H9 (cell line): ENCODE measurements around the gene KPNA1. TPM values are rescaled to one million over a fixed set of nuclear protein-coding genes. Genes with fewer than 3 reads are reported as not detected.

Experiments used
- DNase-seq: peaks from one replicate; pipeline ENCODE4 v3.0.0-alpha.2; 2017
- H2AFZ ChIP-seq: one replicate; pipeline ENCODE4 v1.6.1; 2013; ENCODE audit warnings: mild to moderate bottlenecking, low read length, control low read depth, moderate library complexity
- H2AK5ac ChIP-seq: 2 replicates; pipeline ENCODE4 v1.6.1; 2013; ENCODE audit warnings: low read length, control low read depth, mixed read lengths; ENCODE audit not compliant: insufficient read length
- H2BK120ac ChIP-seq: one replicate; pipeline ENCODE4 v1.6.1; 2013; ENCODE audit warnings: low read depth, mild to moderate bottlenecking, low read length, control low read depth, inconsistent platforms; ENCODE audit not compliant: poor library complexity, severe bottlenecking
- H2BK12ac ChIP-seq: 2 replicates; pipeline ENCODE4 v1.6.1; 2013; ENCODE audit warnings: low read length, control low read depth, mixed read lengths, low read depth; ENCODE audit not compliant: insufficient read length
- H2BK15ac ChIP-seq: 2 replicates; pipeline ENCODE4 v1.6.1; 2013; ENCODE audit warnings: low read depth, low read length, control low read depth
- H2BK20ac ChIP-seq: one replicate; pipeline ENCODE4 v1.6.1; 2013; ENCODE audit warnings: low read depth, mild to moderate bottlenecking, low read length, control low read depth, inconsistent platforms; ENCODE audit not compliant: poor library complexity, severe bottlenecking
- H2BK5ac ChIP-seq: 2 replicates; pipeline ENCODE4 v1.6.1; 2013; ENCODE audit warnings: low read length, control low read depth, mixed read lengths; ENCODE audit not compliant: insufficient read length
- H3K14ac ChIP-seq: 2 replicates; pipeline ENCODE4 v1.6.1; 2013; ENCODE audit warnings: low read length, control low read depth; ENCODE audit not compliant: insufficient read depth
- H3K18ac ChIP-seq: 2 replicates; pipeline ENCODE4 v1.6.1; 2013; ENCODE audit warnings: low read depth, mild to moderate bottlenecking, mixed read lengths, low read length, control low read depth; ENCODE audit not compliant: insufficient read length
- H3K23ac ChIP-seq: 2 replicates; pipeline ENCODE4 v1.6.1; 2013; ENCODE audit warnings: low read length, control low read depth, mixed read lengths, low read depth; ENCODE audit not compliant: insufficient read length
- H3K23me2 ChIP-seq: 2 replicates; pipeline ENCODE4 v1.6.1; 2013; ENCODE audit warnings: low read depth, mild to moderate bottlenecking, mixed read lengths, low read length, control low read depth; ENCODE audit not compliant: insufficient read length, poor library complexity, severe bottlenecking
- H3K27ac ChIP-seq: 2 replicates; pipeline ENCODE4 v1.5.1; 2013; ENCODE audit warnings: low read length, control low read depth, mixed read lengths, low read depth; ENCODE audit not compliant: insufficient read length
- H3K27me3 ChIP-seq: 2 replicates; pipeline ENCODE4 v1.6.1; 2013; ENCODE audit warnings: low read length, control low read depth, inconsistent platforms; ENCODE audit not compliant: insufficient read depth
- H3K4ac ChIP-seq: 2 replicates; pipeline ENCODE4 v1.6.1; 2013; ENCODE audit warnings: low read depth, mild to moderate bottlenecking, control low read depth, inconsistent platforms, low read length, moderate library complexity
- H3K4me1 ChIP-seq: 2 replicates; pipeline ENCODE4 v1.6.1; 2013; ENCODE audit warnings: low read length, control low read depth, inconsistent platforms; ENCODE audit not compliant: insufficient read depth
- H3K4me2 ChIP-seq: 2 replicates; pipeline ENCODE4 v1.6.1; 2013; ENCODE audit warnings: low read length, control low read depth, mixed read lengths; ENCODE audit not compliant: insufficient read length, insufficient read depth
- H3K56ac ChIP-seq: 2 replicates; pipeline ENCODE4 v1.6.1; 2013; ENCODE audit warnings: low read depth, mild to moderate bottlenecking, mixed read lengths, low read length, control low read depth; ENCODE audit not compliant: insufficient read length
- H3K79me1 ChIP-seq: 2 replicates; pipeline ENCODE4 v1.6.1; 2013; ENCODE audit warnings: low read depth, mild to moderate bottlenecking, moderate library complexity, low read length, control low read depth, inconsistent platforms; ENCODE audit not compliant: insufficient read depth, poor library complexity, severe bottlenecking
- H3K79me2 ChIP-seq: 2 replicates; pipeline ENCODE4 v1.6.1; 2013; ENCODE audit warnings: low read length, control low read depth, inconsistent platforms; ENCODE audit not compliant: insufficient read depth
- H3K9ac ChIP-seq: 2 replicates; pipeline ENCODE4 v1.6.1; 2013; ENCODE audit warnings: low read length, control low read depth, mixed read lengths; ENCODE audit not compliant: insufficient read length; ENCODE audit errors: extremely low read depth
- H3K9me3 ChIP-seq: one replicate; pipeline ENCODE4 v1.6.1; 2013; ENCODE audit warnings: low read depth, low read length, inconsistent platforms; ENCODE audit not compliant: control insufficient read depth
- H3T11ph ChIP-seq: one replicate; pipeline ENCODE4 v1.6.1; 2013; ENCODE audit warnings: mild to moderate bottlenecking, low read length, control low read depth, inconsistent platforms
- H4K20me1 ChIP-seq: one replicate; pipeline ENCODE4 v1.6.1; 2013; ENCODE audit not compliant: control insufficient read depth, insufficient read length, insufficient read depth
- H4K5ac ChIP-seq: 2 replicates; pipeline ENCODE4 v1.6.1; 2013; ENCODE audit warnings: low read depth, mild to moderate bottlenecking, mixed read lengths, low read length, control low read depth; ENCODE audit not compliant: insufficient read length
- H4K8ac ChIP-seq: replicated peaks from 2 replicates; pipeline ENCODE4 v1.6.1; 2013; ENCODE audit warnings: low read length, control low read depth, mixed read lengths, low read depth; ENCODE audit not compliant: insufficient read length
- H4K91ac ChIP-seq: 2 replicates; pipeline ENCODE4 v1.6.1; 2013; ENCODE audit warnings: low read depth, mild to moderate bottlenecking, moderate library complexity, mixed read lengths, low read length, control low read depth; ENCODE audit not compliant: insufficient read length
- H3K27ac Mint-ChIP-seq, 3 experiments: 2 replicates in 2 of 3; 3 replicates in 1 of 3; pipeline ENCODE4 v1.8.0; 2020 to 2021; ENCODE audit warnings: mixed read lengths in 3 of 3, mild to moderate bottlenecking in 1 of 3, moderate library complexity in 1 of 3
- H3K27me3 Mint-ChIP-seq: 2 replicates; pipeline ENCODE4 v1.8.0; 2021; ENCODE audit warnings: low read depth, mild to moderate bottlenecking, moderate library complexity, mixed read lengths
- H3K36me3 Mint-ChIP-seq, 3 experiments: 2 replicates in 2 of 3; 3 replicates in 1 of 3; pipeline ENCODE4 v1.8.0; 2020 to 2021; ENCODE audit warnings: low read depth in 3 of 3, mixed read lengths in 3 of 3; ENCODE audit not compliant: insufficient read depth in 1 of 3
- H3K4me1 Mint-ChIP-seq, 2 experiments: 2 replicates each; pipeline ENCODE4 v1.8.0; 2020; ENCODE audit warnings: mixed read lengths in 2 of 2
- H3K4me3 Mint-ChIP-seq, 2 experiments: 2 replicates in 1 of 2; 3 replicates in 1 of 2; pipeline ENCODE4 v1.8.0; 2020 to 2021; ENCODE audit warnings: mild to moderate bottlenecking in 2 of 2, mixed read lengths in 2 of 2, moderate library complexity in 1 of 2
- H3K9me3 Mint-ChIP-seq, 2 experiments: 2 replicates in 1 of 2; 3 replicates in 1 of 2; pipeline ENCODE4 v1.8.0; 2020; ENCODE audit warnings: mild to moderate bottlenecking in 2 of 2, mixed read lengths in 2 of 2, moderate library complexity in 1 of 2
- WGBS: extraction: QIAGEN DNeasy Blood & Tissue Kit; methylation state at CpG from one replicate; pipeline ENCODE4 v1.1.7; 2013; ENCODE audit warnings: missing lambda C conversion rate, low lambda C conversion rate, mixed read lengths; ENCODE audit not compliant: insufficient read length; ENCODE audit errors: extremely low coverage; 5-methylcytosine and 5-hydroxymethylcytosine counted together
- total RNA-seq: library from RNA; stranded (reverse); gene quantifications from 2 replicates; pipeline ENCODE4 v1.2.1, GENCODE V29; 2021
- TF ChIP-seq, protein P1 (sequence below): fragments of 200-600 bp; sonication (generic); conservative IDR thresholded peaks from 3 replicates; pipeline ENCODE4 v1.8.0; 2021; ENCODE audit warnings: antibody characterized with exemption, mild to moderate bottlenecking

Gene KPNA1
- total RNA-seq, 1 experiment from 2014 or later = 71.7 TPM

GRCh38 chr3:122505676-122506075, 9.1 kb downstream of the KPNA1 start:
- H3K4me1 ChIP-seq = no peaks in the 10 kb centered on the region
- H3K27ac Mint-ChIP-seq = no peak overlapping the region

More at GRCh38 chr3:122505676-122506075, 9.1 kb downstream of the KPNA1 start:
- Mint-ChIP-seq H3K9me3 (no peaks in the 10 kb centered on the region), H3K27me3 (no peaks in the 10 kb centered on the region), H3K4me1 (peaks cover 33 to 43% of the 10 kb centered on the region in 2 experiments), H3K36me3 (no peaks in the 10 kb centered on the region; a peak in 2 of 7 replicates), H3K4me3 (no peak overlapping the region)
- no peak overlapping the region for H3K56ac ChIP-seq
- H2BK5ac ChIP-seq = no peak overlapping the region
- no peak overlapping the region for H2AK5ac ChIP-seq
- no peak overlapping the region for H3K14ac ChIP-seq
- no peaks in the 10 kb centered on the region for H3K9me3 ChIP-seq
- WGBS = no CpG with 5 or more reads among the region's 2 CpGs
- no peak overlapping the region for H2AFZ ChIP-seq
- no peak overlapping the region for H2BK12ac ChIP-seq
- no peaks in the 10 kb centered on the region for H3K23me2 ChIP-seq
- H4K20me1 ChIP-seq = no peaks in the 10 kb centered on the region
- H3K18ac ChIP-seq = no peak overlapping the region
- H3K79me2 ChIP-seq = peaks cover 23% of the 10 kb centered on the region
- peaks cover 3% of the 10 kb centered on the region for H3K79me1 ChIP-seq
- no peak overlapping the region for H2BK120ac ChIP-seq
- TF ChIP-seq, protein P1, sequence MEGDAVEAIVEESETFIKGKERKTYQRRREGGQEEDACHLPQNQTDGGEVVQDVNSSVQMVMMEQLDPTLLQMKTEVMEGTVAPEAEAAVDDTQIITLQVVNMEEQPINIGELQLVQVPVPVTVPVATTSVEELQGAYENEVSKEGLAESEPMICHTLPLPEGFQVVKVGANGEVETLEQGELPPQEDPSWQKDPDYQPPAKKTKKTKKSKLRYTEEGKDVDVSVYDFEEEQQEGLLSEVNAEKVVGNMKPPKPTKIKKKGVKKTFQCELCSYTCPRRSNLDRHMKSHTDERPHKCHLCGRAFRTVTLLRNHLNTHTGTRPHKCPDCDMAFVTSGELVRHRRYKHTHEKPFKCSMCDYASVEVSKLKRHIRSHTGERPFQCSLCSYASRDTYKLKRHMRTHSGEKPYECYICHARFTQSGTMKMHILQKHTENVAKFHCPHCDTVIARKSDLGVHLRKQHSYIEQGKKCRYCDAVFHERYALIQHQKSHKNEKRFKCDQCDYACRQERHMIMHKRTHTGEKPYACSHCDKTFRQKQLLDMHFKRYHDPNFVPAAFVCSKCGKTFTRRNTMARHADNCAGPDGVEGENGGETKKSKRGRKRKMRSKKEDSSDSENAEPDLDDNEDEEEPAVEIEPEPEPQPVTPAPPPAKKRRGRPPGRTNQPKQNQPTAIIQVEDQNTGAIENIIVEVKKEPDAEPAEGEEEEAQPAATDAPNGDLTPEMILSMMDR = no peak
- no peak overlapping the region for H3T11ph ChIP-seq
- no peak overlapping the region for H3K4me2 ChIP-seq
- no peak overlapping the region for H2BK20ac ChIP-seq
- H4K8ac ChIP-seq = no peak overlapping the region
- H2BK15ac ChIP-seq = no peak overlapping the region
- no peak for DNase-seq
- no peak overlapping the region for H4K91ac ChIP-seq
- H3K9ac ChIP-seq = no peak overlapping the region
- no peak overlapping the region for H3K4ac ChIP-seq
- H3K23ac ChIP-seq = no peak overlapping the region
- no peak overlapping the region for H3K27ac ChIP-seq
- H3K27me3 ChIP-seq = no peaks in the 10 kb centered on the region
- H4K5ac ChIP-seq = no peak overlapping the region
